ENCODE data around the gene RNF20. TPM values are rescaled to one million over a fixed set of nuclear protein-coding genes. Genes with fewer than 3 reads are reported as not detected.

RNF20 gene
- total and polyA plus RNA-seq, 2 donors (not counting 3 experiments of a cell fraction or from before 2014, with no cell fraction given), result 6.1 to 33.7 TPM

DNA sequence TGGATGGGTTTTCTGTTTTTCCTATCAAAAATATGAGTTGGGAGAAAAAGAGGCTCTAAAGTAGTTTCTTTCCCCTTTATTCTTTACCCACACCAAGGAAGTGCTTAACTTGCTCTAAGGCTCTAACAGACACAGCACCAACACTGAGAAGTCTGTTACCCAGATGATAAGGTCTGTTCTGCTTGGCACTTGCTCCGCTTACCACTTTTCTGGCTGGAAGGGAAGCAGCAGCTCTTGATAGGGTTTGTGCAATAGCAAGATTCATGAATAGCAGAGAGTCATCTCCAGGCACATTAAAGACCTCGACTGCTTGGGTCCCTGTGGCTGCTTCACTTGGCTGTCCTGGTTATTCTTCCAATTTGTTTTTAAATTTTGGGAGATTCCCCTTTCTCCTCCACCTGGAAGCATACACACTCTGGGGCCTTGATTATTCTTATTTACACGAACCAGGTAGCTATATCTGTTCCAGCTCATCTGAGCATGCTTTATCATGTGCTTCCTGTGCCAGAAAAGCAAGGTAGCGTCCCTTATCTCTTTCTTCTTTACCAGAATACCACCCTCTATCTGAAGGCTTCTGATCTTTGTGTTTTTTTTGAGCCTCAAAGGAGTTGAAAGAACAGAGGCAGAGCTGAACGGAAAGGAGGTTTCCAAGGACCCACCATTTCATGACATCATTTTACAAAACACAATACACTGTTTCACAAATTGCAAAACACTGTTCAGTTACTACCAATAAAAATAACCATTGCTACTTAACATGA, 36.3 kb downstream of the RNF20 start:
- H3K27me3 ChIP-seq (ENCODE audit: control insufficient read depth in 2 of 2, insufficient read depth in 2 of 2, low read length in 2 of 2), result no peaks in the 10 kb centered on the region
- no peaks in the 10 kb centered on the region for H3K9me3 ChIP-seq (replicated peaks; ENCODE audit: control insufficient read depth, insufficient read depth, low read length)
- H3K4me2 ChIP-seq (ENCODE audit: insufficient read depth, low read length), result no peak overlapping the region
- DNase-seq (ENCODE audit: low read depth, low spot score) (no peak), FAIRE-seq (no peak)
- CTCF ChIA-PET, result no interaction called here
- BruUV-seq (replicated peaks), result no TSS peak
- H3K4me1 ChIP-seq (ENCODE audit: control insufficient read depth, extremely low read depth, insufficient read depth, low read length), result no peaks in the 10 kb centered on the region
- no peaks in the 10 kb centered on the region for H3K9me1 ChIP-seq (replicated peaks; ENCODE audit: control insufficient read depth, extremely low read depth, insufficient read depth, low read length)
- dilution Hi-C loops (cut with MboI; ENCODE audit: extremely low pct_ligation_motif_present, low sequenced_read_pairs) (no loop called here), intact Hi-C loops (cut with micrococcal nuclease) (no loop called here)
- no peaks in the 10 kb centered on the region for H4K20me1 ChIP-seq (replicated peaks; ENCODE audit: control insufficient read depth, extremely low read depth, insufficient read depth, low read length)
- H3K27ac ChIP-seq (ENCODE audit: insufficient read depth, low read depth, low read length), result no peak overlapping the region
- TF ChIP-seq POLR2AphosphoS5 (IDR thresholded peaks at IDR 0.05; ENCODE audit: insufficient read depth, low read depth, low read length) (no peak), EZH2 (IDR thresholded peaks at IDR 0.05; ENCODE audit: borderline replicate concordance, low read depth, low read length, severe bottlenecking) (no peak), POLR2A (IDR thresholded peaks at IDR 0.05; ENCODE audit: low read depth, low read length) (no peak), GATA2 (IDR thresholded peaks at IDR 0.05; ENCODE audit: insufficient read depth, insufficient read length, low read depth, low read length) (no peak)
- no peak overlapping the region for H3K4me3 ChIP-seq (replicated peaks in 1 of 3; ENCODE audit: insufficient read depth in 1 of 3, low read depth in 1 of 3, low read length in 3 of 3)
- POLR2A ChIA-PET, result no interaction called here
- H3K36me3 ChIP-seq (ENCODE audit: control insufficient read depth in 2 of 2, extremely low read depth in 1 of 2, insufficient read depth in 2 of 2, low read length in 2 of 2), result no peaks in the 10 kb centered on the region
- H3K9ac ChIP-seq (replicated peaks; ENCODE audit: extremely low read depth, insufficient read depth, low read length), result no peak overlapping the region
- H3K79me2 ChIP-seq (ENCODE audit: control insufficient read depth, insufficient read depth, low read length), result no peaks in the 10 kb centered on the region
- H2AFZ ChIP-seq (ENCODE audit: low read depth, low read length), result no peak overlapping the region

DNA sequence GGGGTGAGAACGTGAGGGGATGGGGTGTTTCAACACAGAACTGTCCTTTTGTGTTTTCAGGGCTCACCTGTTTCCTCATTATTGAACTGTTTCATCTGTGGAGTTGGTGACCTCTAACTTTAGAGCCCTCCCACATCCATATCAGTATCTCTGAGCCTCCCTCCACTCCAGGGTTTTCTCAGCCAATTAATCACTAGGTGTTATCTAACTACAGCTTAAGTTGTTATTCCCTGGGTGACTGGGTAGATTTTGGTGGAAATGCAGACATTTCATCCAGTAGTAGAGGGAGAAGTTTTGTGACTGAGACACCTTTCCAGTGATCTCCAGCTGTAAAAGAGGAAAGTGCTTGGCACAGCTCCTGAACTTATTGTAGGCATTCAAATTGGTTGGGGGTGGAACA, 37.5 kb downstream of the RNF20 start:
- TF ChIP-seq MYC (IDR thresholded peaks at IDR 0.05; ENCODE audit: low read depth, low read length) (no peak), JUN (IDR thresholded peaks at IDR 0.05; ENCODE audit: borderline replicate concordance, insufficient read depth, insufficient read length, low read depth) (no peak), EZH2 (IDR thresholded peaks at IDR 0.05; ENCODE audit: borderline replicate concordance, low read depth, low read length, severe bottlenecking) (no peak), POLR2A (IDR thresholded peaks at IDR 0.05; ENCODE audit: low read depth, low read length) (no peak)
- TF ChIP-seq, protein P1, sequence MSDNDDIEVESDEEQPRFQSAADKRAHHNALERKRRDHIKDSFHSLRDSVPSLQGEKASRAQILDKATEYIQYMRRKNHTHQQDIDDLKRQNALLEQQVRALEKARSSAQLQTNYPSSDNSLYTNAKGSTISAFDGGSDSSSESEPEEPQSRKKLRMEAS (IDR thresholded peaks at IDR 0.05; ENCODE audit: insufficient read depth, insufficient read length), result no peak
- Histone ChIP-seq H3K27ac (ENCODE audit: insufficient read depth, low read depth, low read length) (no peak overlapping the region), H2AFZ (ENCODE audit: low read depth, low read length) (no peak overlapping the region), H3K9me1 (replicated peaks; ENCODE audit: control insufficient read depth, extremely low read depth, insufficient read depth, low read length) (no peaks in the 10 kb centered on the region), H3K4me1 (ENCODE audit: control insufficient read depth, extremely low read depth, insufficient read depth, low read length) (no peaks in the 10 kb centered on the region), H3K4me2 (ENCODE audit: insufficient read depth, low read length) (no peak overlapping the region), H3K9ac (replicated peaks; ENCODE audit: extremely low read depth, insufficient read depth, low read length) (no peak overlapping the region), H3K9me3 (replicated peaks; ENCODE audit: control insufficient read depth, insufficient read depth, low read length) (no peaks in the 10 kb centered on the region), H3K79me2 (ENCODE audit: control insufficient read depth, insufficient read depth, low read length) (no peaks in the 10 kb centered on the region), H3K36me3 (ENCODE audit: control insufficient read depth in 2 of 2, extremely low read depth in 1 of 2, insufficient read depth in 2 of 2, low read length in 2 of 2) (no peaks in the 10 kb centered on the region), H4K20me1 (replicated peaks; ENCODE audit: control insufficient read depth, extremely low read depth, insufficient read depth, low read length) (no peaks in the 10 kb centered on the region), H3K27me3 (ENCODE audit: control insufficient read depth in 2 of 2, insufficient read depth in 2 of 2, low read length in 2 of 2) (no peaks in the 10 kb centered on the region), H3K4me3 (replicated peaks in 1 of 3; ENCODE audit: insufficient read depth in 1 of 3, low read depth in 1 of 3, low read length in 3 of 3) (no peak overlapping the region)
- dilution Hi-C loops (cut with MboI; ENCODE audit: extremely low pct_ligation_motif_present, low sequenced_read_pairs) (no loop called here), intact Hi-C loops (cut with micrococcal nuclease) (no loop called here)
- FAIRE-seq (no peak), DNase-seq (ENCODE audit: low read depth, low spot score) (no peak)
- ChIA-PET CTCF (no interaction called here), POLR2A (no interaction called here)
- BruUV-seq (replicated peaks), result no TSS peak
